Lower leg skin (tissue), 3 donors: Measurements from ENCODE around the gene CDRT4.

Experiments used
- POLR2A ChIP-seq, 2 donors: fragments of 450-650 bp; IDR thresholded peaks; one replicate each; pipeline ENCODE4 v1.6.1; 2016 to 2017; ENCODE audit warnings: antibody characterized with exemption in 2 of 2, mild to moderate bottlenecking in 1 of 2, moderate library complexity in 1 of 2
- TF ChIP-seq, protein P1 (sequence below), 3 donors: fragments of 450-650 bp; IDR thresholded peaks; one replicate each; pipeline ENCODE4 v1.5.1; 2016; ENCODE audit warnings: antibody characterized with exemption in 3 of 3, mild to moderate bottlenecking in 3 of 3, moderate library complexity in 2 of 3

DNA sequence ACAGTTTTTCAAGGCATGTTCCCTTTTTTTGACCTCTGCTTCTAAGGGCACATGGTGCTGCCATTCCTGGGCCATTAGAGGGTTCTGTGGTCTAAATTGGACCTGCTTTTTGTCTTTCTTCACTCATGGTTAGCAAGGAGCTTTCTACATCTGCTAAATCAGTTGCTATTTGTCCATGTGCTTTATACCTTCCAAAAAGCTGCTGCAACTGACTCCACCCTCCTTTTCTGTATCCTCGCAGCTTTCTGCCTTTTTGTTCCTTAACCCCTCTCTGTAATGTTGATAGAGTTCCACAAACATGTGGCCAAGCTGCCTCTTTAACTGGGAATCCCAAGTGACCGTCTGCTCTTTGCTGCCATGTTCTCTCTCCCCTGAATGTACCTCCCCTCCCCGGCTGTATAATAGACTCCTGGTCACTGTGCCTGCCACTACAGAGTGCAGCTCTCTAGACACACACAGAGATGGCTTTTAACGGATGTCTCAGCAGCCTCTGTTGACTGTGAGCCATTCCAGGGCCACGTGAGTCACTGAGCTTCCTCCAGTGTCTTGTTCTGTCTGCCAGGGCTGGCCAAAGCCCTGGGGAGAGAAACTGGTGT lies 68.6 kb downstream of the CDRT4 start:
- TF ChIP-seq, protein P1, sequence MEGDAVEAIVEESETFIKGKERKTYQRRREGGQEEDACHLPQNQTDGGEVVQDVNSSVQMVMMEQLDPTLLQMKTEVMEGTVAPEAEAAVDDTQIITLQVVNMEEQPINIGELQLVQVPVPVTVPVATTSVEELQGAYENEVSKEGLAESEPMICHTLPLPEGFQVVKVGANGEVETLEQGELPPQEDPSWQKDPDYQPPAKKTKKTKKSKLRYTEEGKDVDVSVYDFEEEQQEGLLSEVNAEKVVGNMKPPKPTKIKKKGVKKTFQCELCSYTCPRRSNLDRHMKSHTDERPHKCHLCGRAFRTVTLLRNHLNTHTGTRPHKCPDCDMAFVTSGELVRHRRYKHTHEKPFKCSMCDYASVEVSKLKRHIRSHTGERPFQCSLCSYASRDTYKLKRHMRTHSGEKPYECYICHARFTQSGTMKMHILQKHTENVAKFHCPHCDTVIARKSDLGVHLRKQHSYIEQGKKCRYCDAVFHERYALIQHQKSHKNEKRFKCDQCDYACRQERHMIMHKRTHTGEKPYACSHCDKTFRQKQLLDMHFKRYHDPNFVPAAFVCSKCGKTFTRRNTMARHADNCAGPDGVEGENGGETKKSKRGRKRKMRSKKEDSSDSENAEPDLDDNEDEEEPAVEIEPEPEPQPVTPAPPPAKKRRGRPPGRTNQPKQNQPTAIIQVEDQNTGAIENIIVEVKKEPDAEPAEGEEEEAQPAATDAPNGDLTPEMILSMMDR (IDR thresholded peaks at IDR 0.05) = no peak
- no peak for TF ChIP-seq POLR2A (IDR thresholded peaks at IDR 0.05)
